Epidermal melanocyte (primary cell): ENCODE data around the gene TMEM144.
"Not testable (repeated sequence)": the region's sequence is repeated elsewhere in the genome, so short reads cannot be mapped to it uniquely, and the experiment has no call there.

Experiments
- DNase-seq: peaks from one replicate; pipeline ENCODE4 v3.0.0; 2011; ENCODE audit warnings: low spot score; ENCODE audit not compliant: insufficient read length

The TMEM144 gene

DNA sequence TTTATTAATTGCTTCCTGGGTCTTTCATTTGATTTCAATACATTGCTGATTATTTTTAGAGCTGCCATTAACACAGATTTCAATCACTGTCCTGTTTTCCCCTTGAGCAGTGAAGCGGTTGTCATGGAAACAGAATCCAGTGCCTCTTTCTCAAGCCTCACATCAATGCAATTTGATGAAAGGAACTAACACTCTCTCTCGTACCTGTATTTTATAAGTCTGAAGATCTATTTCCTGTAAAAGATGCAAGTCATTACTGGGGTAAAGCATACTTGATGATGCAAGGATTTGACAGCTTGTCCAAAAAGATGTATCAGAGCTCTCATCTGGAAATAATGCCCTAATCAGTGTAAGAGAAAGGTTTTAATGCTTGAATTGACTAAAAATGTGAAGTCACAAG is 19.6 kb upstream of the TMEM144 start:
- no peak for DNase-seq

DNA sequence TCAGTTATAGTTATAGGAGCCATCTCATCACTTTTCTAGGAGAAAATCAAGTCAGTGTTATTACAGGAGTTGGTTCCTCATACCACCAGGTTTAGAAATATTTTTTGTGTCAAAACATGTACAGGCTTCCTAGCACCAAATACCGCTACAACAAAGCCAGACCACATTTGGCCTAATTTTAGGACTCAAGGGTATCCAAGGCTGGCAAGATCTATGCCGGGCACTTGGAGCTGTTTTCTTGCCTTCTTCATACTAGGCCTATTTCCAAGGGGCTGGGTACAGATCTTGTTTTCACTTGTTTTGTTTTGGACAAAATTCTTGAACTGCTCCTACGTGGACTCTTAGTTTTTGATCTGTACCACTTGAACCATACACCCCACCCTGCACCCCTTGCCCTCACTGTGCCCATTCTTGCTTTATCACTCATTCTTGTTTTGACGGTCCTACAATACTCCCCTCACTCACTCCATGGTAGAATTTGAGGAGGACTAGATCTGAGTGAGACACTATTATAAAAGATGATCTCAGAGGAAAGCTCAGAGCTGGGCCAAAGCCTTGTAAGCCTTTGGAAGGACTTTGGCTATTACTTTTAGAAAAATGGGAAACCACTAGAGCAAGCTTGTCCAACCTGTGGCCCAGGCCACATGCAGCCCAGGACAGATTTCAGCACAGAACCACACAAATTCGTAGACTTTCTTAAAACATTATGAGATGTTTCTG is 17.7 kb upstream of the TMEM144 start:
- no peak for DNase-seq

GRCh38 chr4:158193171-158193749 is 17.0 kb upstream of the TMEM144 start:
- peak; percentile 55 for DNase-seq

- no peak for DNase-seq
Measured at GRCh38 chr4:158195297-158195696, 15.0 kb upstream of the TMEM144 start.

GRCh38 chr4:158197194-158197776 is 13.0 kb upstream of the TMEM144 start:
- no peak for DNase-seq

DNA sequence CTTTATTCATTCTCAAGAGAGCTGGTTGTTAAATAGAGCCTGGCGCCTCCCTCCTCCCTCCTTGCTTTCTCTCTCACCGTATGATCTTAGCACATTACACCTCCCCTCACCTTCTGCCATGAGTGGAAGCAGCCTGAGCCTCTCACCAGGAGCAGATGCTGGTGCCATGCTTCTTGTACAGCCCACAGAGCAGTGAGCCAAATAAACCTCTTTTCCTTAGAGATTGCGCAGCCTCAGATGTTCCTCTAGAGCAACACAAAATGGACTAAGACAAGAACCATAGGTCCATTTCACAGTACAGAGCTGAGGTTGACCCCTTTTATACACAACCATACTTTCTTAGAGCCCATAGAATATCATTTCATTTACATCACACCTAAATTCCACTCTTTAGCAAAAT is 10.1 kb upstream of the TMEM144 start:
- DNase-seq, result no peak

- no peak for DNase-seq
Measured at GRCh38 chr4:158201322-158201721, 9.0 kb upstream of the TMEM144 start.

DNA sequence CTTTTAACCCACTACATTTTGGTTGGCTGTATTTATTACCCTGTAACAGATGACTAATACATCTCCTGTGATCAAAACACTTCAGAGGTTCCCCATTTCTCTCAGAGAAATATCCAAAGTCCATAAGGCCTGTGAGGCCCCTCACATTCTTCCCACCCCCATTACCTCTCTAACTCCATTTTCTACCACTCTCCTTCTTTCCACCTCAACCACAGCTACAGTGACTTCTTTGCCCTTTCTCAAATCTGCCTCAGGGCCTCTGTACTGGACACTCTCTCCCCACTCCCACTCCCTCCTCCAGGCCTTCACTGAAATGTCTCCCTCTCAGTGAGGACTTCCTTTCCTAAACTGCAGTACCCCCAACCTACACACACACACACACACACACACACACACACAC is 8.4 kb upstream of the TMEM144 start:
- no peak for DNase-seq

DNA sequence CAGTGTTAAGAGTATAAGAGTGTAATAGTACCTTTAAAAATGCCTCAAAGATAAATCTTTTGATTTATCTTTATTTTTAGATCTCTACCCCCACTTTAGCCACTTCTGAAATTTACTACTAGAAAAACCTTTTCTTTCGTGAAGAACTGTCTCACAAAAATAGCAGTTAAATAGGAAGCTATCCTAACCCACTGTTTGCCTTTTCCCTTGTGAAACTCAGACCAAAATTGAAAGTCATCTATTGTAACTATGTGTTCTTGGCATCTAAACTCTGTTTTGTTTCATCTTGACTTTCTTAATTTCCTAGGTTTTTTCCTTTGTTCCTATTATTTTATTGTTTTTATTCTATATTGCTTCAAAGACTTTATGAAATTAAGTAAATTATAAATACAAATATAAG is 7.8 kb upstream of the TMEM144 start:
- DNase-seq, result no peak

GRCh38 chr4:158203436-158203835 is 6.8 kb upstream of the TMEM144 start:
- DNase-seq, result no peak

DNA sequence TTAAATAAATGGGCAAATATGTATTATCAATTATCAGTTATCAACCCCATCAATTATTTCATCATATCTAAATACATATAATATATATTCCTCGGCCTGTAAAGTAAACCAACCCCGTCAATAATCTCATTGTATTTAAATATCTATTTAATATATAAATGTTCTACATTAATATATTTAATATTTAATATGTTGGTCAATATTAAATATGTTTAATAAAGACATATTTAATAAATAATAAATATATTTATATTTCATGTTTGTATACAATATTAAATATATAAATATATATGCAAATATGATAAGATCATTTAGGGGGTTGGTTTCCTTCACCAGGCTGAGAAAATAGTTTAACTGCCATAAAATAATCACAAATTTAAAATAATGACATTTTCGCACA is 6.4 kb upstream of the TMEM144 start:
- no peak for DNase-seq

GRCh38 chr4:158208963-158209640 is 1.2 kb upstream of the TMEM144 start:
- no peak for DNase-seq

- DNase-seq, result no peak
Measured at GRCh38 chr4:158211222-158211621, 936 bp downstream of the TMEM144 start.

- no peak for DNase-seq
Measured at GRCh38 chr4:158213466-158213865, 3.2 kb downstream of the TMEM144 start.

DNA sequence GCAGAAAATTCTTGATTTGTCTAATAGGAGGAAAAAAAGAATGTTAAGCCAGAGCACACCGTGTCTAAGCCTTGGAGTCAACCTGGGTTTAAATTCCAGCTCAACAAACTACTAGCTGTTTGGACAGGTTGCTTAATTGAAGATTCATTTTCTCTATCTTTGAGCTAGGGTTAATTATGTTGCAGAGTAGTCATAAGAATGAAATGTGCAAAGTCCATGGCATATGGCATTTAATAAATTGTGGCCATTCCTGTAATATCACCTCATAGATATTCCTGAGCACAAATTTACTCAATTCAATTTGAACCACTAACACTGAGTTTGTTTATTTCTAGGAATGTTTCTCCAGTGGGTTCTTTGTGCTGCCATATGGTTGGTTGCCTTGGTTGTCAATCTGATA is 4.6 kb downstream of the TMEM144 start:
- no peak for DNase-seq

- DNase-seq, result no peak
Measured at GRCh38 chr4:158217763-158218162, 7.5 kb downstream of the TMEM144 start.

DNA sequence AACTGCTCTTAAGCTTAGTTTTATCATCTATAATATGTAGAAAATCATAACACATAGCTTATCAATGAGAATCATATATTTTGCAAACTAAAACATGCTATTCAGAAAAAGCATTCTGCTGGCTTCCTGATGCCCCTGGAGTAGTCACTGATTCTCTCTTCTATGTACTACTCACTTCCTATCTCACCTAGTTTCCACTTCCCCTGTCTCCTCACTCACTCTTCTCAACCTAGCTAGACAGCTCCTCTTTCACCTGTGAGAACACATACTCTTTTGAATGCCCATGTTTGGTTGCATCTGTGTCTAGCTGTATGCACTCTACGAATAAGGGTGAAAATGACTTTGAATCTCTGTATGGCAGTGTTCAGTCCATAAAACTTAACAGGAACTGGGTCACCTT is 9.3 kb downstream of the TMEM144 start:
- no peak for DNase-seq

DNA sequence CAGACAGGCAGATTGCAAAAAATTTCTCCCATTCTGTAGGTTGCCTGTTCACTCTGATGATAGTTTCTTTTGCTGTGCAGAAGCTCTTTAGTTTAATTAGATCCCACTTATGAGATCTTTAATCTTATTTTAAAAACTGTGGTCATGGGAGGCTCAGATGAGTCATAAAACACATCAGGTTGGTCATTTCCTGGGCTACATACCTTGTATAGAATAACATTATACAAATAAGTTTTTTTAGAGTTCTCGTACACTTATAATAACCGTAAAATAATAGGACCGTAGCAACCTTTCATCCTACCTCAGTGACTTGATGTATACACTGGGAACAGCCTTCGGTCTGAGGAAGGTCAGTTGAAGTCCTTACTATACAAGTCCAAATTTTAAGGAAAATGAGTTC is 14.0 kb downstream of the TMEM144 start:
- DNase-seq, result not testable (repeated sequence)

- DNase-seq, result not testable (repeated sequence)
Measured at GRCh38 chr4:158224999-158225398, 14.7 kb downstream of the TMEM144 start.

DNA sequence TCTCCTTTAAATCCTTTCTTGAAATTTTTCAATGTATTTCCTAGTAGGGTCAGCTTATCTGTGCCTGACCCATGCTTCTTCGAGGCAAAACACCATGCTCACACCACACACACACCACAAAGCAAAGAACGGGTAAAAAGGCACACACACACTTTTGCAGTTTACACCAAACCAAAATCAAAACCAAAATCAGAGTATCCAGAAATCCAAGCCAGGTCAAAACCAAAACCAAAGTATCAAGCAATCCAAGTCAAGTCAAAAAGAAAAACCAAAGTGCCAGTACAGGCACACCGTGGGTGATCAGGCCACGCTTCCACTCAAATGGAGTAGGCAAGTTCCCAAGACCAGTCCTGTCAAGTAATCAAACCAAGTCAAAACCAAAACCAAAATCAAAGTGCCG is 17.6 kb downstream of the TMEM144 start:
- not testable (repeated sequence) for DNase-seq

DNA sequence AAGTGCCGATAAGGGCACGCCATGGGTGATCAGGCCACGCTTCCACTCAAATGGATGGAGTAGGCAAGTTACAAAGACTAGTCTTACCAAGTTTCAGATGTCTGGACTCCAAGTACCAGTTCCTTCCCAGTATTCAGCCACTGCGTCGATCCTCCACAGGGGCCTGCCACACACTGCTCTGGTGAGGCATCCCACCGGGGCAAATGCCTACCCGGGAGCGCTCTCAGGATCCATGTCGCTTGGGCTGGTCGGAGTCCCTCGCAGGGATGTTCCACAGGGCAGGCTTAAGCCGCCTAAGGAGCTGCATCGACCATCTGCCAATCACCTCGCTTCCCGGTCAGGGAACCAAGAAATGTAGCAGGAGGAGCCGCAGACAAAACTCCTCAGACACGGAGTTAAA is 18.1 kb downstream of the TMEM144 start:
- DNase-seq, result not testable (repeated sequence)

DNA sequence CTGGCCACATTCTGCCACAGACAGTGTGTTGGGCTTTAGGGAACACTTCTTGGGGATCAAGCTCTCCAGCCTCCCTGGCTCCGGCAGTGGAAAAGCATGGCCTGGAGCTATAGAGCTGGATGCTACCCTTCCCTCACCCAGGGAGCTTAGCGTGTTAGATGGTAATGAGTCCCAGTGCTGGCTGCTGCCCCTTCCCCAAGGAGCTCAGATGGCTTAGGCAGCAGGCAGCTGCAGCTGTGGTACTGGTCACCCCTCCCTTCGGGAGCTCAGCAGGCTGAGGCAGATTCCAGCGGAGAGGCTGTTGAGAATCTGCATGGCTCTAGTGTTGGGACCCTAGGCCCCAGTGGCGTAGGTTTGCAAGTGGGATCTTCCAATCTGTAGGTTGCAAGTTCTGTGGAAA is 19.5 kb downstream of the TMEM144 start:
- no peak for DNase-seq
